ENCODE data around the gene ACR. TPM values are rescaled to one million over a fixed set of nuclear protein-coding genes. Genes with fewer than 3 reads are reported as not detected.
A peak's percentile ranks its signal among the peaks of the same experiment; 100 is the strongest.
"Not testable (repeated sequence)": the region's sequence is repeated elsewhere in the genome, so short reads cannot be mapped to it uniquely, and the experiment has no call there.

Gene ACR
- polyA plus RNA-seq, 4 donors = 0.52 to 0.76 (median 0.52) TPM

DNA sequence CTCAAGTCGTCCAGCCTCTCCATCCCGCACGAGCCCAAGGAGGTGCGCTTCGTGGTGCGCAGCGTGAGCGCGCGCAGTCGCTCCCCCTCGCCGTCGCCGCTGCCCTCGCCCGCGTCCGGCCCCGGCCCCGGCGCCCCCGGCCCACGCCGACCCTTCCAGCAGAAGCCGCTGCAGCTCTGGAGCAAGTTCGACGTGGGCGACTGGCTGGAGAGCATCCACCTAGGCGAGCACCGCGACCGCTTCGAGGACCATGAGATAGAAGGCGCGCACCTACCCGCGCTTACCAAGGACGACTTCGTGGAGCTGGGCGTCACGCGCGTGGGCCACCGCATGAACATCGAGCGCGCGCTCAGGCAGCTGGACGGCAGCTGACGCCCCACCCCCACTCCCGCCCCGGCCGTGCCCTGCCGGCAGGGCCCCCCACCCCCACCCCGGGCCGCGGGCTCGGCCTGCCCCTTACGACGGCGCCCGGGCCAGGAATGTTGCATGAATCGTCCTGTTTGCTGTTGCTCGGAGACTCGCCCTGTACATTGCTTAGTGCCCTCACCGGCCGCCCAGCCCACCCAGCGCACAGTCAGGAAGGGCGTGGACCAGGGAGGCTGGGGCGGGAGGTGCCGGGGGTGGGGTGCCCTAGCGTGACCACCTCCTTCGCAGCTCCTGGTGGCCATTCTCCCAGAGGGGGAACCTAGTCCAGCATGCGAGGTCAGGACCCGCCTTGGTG is 6.9 kb upstream of the ACR start:
- no peak for DNase-seq (ENCODE audit: low read depth in 4 of 4, low spot score in 3 of 4)

DNA sequence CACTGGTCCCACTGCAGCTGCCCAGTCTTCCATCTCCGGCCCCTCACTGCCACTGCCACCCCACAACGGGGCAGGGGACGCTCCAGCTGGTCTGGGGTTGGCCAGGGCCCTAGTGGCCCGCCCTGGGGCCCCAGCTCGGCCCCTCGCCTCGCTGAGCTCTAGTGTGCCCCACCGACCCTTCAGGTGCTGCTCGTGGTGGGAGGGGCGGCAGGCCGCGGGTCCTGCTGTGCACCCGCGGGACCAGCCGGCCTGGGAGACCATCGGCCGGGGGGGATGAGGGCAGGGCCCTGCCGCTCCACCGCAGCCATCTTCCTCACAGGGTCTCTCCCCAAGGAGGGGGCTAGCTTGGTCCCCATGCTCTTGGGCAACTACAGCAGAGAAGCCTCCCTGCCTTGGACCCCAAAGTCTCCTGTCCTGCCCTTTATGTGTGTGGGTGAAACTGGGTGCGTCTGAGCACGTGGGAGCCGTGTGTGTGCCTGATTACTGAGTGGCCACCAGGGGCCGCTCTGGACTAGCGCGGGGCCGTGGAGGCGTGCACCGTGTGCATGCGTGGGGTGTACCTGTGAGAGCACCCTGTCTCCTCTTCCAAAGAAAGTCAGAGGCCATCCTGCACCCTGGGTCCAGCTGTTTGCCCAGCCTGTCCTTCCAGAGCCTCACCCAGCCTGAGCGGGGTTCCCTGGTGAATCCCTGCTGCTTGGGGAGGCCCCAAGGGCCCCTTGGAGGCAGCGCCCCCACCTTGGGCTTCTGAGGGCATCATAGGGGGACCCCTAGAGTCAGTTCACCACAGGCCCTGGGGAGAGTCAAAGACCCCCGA is 6.0 kb upstream of the ACR start:
- no peak for DNase-seq (ENCODE audit: low read depth in 4 of 4, low spot score in 3 of 4)

DNA sequence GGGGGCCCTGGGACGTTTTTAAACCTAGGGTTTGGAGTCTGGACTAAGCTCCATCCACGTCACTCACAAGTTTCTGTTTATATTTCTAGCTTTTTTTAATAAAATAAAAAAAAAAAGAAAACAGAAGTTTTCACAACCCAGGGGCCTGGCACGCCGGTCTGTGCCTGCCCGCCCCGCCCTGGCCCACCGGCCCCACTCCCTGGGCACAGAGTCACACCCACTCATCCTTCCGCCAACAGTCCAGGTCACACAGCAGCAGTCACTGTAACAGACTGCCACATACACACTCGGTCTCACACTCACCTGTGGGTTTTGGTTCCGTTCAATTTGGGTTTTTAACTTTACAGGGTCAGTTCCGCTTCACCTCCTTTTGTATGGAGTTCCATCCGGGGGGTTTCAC is 5.3 kb upstream of the ACR start:
- no peak for DNase-seq (ENCODE audit: low read depth in 4 of 4, low spot score in 3 of 4)

DNA sequence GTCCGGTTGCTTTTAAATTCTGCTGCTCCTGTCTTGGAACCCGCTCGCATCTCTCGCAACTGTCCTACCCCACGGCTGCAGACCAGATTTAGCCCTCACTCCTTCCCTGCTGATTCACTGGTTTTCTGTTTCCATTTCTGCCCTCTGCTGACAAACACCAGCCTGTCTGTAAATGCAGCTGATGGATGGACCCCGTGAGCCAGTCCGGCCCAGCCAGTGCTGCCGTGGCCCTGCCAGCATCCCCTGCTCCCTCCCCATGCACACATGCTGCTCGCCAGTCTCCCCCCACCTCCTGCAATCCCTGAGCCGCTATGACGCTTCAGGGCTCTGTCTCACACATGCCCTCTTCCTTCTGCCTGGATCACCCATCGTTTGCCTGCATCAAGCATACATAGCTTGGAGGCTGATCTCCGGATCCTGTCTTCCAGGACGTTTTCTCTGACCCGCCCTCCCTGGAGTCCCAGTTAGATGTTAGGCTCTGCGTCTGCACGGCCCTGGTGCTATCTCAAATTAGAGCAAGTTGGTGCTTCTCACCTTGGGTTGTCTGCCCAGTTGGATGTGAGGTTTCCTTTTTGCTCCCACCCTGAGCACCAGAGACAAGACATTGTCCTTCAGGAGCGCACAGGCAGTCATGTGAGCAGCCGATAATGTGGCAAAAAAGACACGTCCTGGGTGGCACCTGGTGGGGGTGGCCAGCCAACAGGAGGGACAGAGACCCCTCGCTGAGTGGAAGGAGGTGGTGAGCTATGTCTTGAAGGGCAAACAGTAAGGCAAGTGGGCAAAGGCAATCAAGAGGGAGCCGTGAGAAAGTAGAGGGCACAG is 4.3 kb upstream of the ACR start:
- no peak for DNase-seq (ENCODE audit: low read depth in 4 of 4, low spot score in 3 of 4)

DNA sequence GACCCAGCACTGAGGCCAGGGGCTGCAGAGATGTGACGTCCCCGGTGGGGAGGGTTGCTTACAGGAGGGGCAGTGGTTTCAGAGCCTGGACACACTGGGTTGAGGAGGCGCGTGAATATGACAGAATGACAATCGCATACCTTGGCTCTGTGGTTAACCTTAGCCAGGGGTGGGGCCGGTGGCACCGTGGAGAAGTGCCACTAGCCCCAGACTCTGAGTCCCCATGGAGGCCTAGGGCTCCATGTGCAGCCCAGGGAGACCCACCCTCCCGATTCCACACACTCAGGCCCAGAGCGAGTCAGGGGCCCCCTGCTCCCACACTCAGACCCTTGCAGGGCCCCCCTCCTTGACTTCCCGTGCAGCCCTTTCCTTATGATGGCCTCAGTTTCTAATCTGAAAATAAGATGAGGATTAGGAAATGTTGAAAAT is 3.6 kb upstream of the ACR start:
- DNase-seq (ENCODE audit: low read depth in 4 of 4, low spot score in 3 of 4) = no peak

DNA sequence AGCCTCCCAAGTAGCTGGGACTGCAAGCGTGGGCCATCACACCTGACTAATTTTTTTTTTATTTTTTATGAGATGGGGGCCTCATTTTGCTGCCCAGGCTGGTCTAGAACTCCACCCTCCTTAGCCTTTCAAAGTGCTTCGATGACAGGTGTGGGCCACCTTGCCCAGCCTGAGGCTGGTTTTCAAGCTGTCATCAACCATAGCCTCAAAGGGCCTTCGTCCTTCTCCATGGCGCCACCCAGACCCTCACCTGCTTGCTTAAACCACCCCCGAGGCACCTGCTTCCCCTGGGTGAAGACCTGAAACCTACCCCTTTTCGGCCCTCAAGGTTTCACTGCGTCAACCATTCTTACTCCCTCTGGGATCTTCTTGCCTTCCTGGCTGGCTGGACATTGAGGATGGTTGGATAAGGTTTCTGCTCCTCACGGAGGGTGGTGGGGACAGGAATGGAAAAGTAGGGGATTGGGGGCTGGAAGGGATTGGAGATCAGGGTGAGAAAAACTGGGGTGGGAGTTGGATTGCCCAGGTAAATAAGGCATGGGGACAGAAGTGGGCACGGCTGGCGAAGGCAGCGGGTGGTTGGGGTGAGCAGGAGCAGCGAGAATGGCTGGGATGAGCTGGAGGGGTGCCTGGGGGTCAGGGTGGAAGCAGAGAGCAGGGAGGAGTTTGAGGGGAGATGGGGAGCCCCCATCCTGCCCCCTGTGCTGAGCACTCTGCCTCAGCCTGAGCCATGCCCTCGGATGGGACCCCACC is 2.8 kb upstream of the ACR start:
- DNase-seq (ENCODE audit: low read depth in 4 of 4, low spot score in 3 of 4) = no peak

DNA sequence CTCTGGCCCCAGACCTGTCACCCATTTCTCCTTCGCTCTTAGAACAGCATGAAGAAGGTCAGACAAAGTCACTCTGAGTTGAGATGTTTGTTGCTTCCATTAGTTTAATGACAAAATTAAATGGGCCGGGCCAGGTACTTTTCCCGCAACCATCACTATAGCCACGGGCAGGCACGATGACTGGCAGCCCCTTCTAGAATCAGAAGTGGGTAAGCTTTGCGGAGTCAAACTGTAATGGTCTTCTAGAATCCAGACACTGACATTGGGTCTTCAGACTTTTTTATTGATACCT is 2.3 kb upstream of the ACR start:
- DNase-seq (ENCODE audit: low read depth in 4 of 4, low spot score in 3 of 4) = no peak

DNA sequence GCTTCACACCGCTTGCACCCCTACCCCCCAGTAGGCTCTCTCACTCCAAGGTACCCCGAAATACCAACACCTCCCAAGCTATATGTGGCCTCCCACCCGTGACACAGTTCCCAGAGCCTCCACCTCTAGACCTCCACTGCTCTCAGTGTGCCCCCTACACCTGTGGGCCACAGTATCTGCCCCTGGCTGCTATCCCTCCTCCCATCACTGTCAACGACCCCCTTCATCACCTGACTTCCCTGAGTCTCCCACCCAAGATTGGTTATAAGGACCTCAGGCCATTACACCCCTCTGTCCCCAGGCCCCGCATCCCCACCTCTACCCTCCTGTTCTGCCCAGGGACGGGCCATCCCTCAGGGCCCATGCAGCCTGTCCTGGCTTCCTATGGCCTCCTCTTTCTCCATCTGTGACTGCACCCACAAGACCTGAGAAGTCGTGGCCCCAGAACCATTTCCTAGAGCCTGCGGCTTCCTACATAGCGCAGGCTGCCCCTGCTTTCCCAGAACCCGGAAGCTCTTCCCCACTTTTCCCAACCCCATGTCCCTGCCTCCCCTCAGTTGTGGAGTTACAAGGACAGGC is 734 bp downstream of the ACR start:
- no peak for DNase-seq (ENCODE audit: low read depth in 4 of 4, low spot score in 3 of 4)

DNA sequence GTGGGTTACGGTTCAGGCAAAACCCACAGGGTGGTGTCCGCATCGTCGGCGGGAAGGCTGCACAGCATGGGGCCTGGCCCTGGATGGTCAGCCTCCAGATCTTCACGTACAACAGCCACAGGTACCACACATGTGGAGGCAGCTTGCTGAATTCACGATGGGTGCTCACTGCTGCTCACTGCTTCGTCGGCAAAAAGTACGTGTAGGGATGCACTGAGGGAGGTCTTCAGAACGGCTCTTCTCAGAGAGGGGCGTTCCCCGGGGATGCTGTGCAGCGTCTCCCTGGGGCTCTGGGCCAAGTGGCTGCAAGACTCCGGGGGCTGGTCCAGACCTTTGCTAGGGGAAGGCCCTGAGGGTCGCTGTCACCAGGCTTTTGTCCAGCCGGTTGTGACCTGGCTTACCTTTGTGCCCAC is 1.3 kb downstream of the ACR start:
- no peak for DNase-seq (ENCODE audit: low read depth in 4 of 4, low spot score in 3 of 4)

DNA sequence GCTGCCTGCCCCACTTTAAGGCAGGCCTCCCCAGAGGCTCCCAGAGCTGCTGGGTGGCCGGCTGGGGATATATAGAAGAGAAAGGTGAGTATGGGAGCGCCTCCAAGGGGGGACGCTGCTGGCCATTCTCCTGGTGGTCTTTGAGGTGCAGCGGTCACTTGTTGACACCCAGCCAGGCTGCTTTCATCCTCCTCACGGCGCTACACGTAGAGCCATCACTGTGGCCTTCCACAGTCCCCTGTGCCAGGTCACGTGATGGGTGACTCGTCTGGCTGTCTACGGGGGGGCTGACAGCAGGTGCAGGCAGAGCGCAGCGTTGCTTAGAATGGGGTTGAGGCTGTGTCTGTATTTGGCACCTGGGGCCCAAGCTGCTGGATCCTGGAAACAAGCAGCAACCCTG is 1.9 kb downstream of the ACR start:
- no peak for DNase-seq (ENCODE audit: low read depth in 4 of 4, low spot score in 3 of 4)

DNA sequence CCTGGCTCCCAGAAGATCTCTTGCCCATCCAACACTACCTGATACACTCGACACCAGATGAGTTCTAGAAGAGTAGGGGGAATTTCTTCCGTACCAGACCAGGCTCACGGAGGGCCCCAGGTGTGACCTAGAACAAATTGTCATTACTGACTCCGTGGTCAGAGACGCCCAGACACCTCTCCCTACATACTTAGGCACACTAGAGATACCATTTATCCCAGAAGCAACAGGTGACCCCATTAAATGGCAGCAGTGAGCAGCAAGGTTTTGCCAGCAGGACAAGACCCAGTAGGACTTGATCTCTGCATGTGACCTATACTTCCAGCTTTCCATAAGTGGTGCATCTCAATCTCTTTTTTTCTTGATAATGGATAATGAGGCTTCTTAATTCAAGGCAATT is 2.7 kb downstream of the ACR start:
- not testable (repeated sequence) for DNase-seq (ENCODE audit: low read depth in 4 of 4, low spot score in 3 of 4)

DNA sequence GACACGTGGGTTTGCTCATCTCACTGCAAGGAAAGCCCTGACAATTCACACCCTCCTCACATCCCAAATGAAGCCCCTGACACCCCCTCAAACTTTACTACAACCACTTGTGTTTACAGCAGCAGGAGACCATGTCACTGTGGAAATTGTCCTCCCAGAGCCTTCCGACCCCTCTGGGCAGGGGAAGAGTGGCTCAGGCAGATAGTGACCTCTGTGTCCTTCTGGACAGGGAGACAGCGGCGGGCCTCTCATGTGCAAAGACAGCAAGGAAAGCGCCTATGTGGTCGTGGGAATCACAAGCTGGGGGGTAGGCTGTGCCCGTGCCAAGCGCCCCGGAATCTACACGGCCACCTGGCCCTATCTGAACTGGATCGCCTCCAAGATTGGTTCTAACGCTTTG is 6.4 kb downstream of the ACR start:
- DNase-seq (ENCODE audit: low read depth in 4 of 4, low spot score in 3 of 4) = not testable (repeated sequence)

DNA sequence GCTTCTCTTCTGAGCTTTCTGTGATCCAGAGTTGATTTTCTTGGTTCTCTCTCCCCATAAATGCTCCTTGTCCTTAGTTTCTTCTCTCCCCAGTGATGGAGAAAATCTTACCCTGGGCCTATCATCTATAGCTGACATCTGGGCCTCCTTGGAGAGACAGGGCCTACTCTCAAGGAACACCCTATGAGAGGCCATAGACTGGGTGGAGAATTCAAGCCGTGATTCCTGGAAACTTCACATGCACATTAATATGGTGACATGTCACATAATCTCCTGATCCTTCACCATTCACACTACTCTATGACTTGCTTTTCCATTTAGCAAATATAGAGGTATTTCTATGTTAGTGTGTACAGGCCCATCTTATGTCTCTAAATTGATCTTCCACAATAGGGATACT is 9.5 kb downstream of the ACR start:
- not testable (repeated sequence) for DNase-seq (ENCODE audit: low read depth in 4 of 4, low spot score in 3 of 4)

DNA sequence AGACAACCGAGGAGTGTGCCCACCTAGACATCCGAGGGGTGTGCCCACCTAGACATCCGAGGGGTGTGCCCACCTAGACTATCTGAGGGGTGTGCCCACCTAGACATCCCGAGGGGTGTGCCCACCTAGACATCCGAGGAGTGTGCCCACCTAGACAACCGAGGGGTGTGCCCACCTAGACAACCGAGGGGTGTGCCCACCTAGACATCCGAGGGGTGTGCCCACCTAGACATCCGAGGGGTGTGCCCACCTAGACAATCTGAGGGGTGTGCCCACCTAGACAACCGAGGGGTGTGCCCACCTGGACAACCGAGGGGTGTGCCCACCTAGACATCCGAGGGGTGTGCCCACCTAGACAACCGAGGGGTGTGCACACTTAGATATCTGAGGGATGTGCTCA is 10.6 kb downstream of the ACR start:
- not testable (repeated sequence) for DNase-seq (ENCODE audit: low read depth in 4 of 4, low spot score in 3 of 4)

DNA sequence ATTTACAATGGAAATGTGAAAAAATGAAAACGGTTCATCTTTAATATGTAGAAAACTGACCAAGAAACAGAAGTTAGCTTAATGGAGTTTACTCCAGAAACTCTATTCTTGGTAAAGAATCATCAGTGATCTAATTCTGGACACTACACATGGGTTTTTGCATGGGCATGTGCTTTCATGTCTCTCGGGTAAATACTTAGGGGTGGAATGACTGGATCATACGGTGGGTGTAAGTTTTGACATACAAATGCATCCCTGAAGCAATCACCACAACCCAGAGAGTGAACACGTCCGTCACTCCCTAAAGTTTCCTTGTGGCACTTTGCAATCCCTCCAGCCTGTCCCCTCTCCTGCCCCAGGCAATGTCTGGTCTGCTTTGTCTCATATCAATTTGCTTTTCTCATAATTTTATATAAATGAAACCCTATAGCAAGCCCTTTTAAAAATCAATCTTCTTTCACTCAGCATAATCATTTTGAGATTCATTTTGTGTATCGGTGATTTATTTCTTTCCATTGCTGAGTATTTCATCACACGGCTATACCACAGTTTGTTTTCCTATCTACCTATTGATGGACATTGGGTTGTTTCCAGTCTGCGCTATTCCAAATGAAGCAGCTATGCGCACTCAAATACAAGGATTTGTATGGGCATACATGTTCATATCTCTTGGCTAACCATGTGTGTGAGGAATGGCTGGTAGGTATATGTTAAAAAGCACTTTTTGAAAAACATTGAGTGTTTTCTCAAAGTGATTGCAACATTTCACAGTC is 11.5 kb downstream of the ACR start:
- DNase-seq (ENCODE audit: low read depth in 4 of 4, low spot score in 3 of 4) = not testable (repeated sequence)

DNA sequence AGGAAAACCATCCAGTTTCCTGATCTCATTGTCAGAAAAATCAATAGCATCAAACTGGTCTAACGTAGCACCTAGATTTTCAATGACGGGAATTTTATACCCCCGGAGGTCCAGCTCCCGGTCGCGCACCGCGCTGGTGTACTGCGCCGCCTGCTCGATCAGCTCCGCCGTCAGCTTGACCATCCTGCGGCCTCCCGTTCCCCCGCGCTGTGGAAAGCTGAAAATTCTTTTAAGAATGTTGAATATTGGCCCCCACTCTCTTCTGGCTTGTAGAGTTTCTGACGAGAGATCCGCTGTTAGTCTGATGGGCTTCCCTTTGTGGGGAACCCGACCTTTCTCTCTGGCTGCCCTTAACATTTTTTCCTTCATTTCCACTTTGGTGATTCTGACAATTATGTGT is 17.2 kb downstream of the ACR start:
- not testable (repeated sequence) for DNase-seq (ENCODE audit: low read depth in 4 of 4, low spot score in 3 of 4)

DNA sequence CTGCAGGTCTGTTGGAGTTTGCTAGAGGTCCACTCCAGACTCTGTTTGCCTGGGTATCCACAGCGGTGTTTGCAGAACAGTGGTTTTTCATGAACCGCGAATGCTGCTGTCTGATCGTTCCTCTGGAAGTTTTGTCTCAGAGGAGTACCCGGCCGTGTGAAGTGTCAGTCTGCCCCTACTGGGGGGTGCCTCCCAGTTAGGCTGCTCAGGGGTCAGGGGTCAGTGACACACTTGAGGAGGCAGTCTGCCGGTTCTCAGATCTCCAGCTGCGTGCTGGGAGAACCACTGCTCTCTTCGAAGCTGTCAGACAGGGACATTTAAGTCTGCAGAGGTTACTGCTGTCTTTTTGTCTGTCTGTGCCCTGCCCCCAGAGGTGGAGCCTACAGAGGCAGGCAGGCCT is 18.4 kb downstream of the ACR start:
- not testable (repeated sequence) for DNase-seq (ENCODE audit: low read depth in 4 of 4, low spot score in 3 of 4)

DNA sequence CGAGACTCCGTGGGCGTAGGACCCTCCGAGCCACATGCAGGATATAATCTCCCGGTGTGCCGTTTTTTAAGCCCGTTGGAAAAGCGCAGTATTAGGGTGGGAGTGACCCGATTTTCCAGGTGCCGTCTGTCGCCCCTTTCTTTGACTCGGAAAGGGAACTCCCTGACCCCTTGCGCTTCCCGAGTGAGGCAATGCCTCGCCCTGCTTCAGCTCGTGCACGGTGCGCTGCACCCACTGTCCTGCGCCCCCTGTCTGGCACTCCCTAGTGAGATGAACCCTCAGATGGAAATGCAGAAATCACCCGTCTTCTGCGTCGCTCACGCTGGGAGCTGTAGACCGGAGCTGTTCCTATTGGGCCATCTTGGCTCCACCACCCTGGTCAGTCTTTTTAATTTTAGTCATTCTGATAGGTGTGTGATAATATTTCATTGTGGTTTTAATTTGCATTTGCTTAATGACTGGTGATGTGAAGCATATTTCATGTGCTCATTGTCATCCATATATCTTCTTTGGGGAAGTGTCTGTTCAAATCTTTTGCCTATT is 19.0 kb downstream of the ACR start:
- DNase-seq (ENCODE audit: low read depth in 4 of 4, low spot score in 3 of 4) = peak in 1 of 4 donors; percentile 2

DNA sequence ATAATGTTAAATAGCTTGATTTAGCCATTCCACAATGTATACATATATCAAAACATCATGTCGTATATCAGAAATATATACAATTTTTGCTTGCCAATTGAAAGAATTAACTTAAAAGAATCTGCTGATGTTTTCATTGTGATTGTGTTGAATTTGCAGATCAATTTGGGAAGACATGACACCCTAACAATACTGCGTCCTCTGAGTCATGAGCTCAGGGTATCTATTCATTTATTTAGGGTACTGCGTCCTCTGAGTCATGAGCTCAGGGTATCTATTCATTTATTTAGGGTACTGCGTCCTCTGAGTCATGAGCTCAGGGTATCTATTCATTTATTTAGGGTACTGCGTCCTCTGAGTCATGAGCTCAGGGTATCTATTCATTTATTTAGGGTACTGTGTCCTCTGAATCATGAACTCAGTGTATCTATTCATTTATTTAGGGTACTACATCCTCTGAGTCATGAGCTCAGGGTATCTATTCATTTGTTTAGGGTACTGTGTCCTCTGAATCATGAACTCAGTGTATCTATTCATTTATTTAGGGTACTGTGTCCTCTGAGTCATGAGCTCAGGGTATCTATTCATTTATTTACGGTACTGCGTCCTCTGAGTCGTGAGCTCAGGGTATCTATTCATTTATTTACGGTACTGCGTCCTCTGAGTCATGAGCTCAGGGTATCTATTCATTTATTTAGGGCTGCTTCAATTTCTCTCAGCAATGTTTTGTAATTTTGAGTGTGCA is 21.8 kb downstream of the ACR start:
- not testable (repeated sequence) for DNase-seq (ENCODE audit: low read depth in 4 of 4, low spot score in 3 of 4)
